ENCODE measurements around the gene CTNNBL1. TPM values are rescaled to one million over a fixed set of nuclear protein-coding genes. Genes with fewer than 3 reads are reported as not detected.

CTNNBL1 gene
- total and polyA plus RNA-seq, 2 donors (not counting 1 experiment from before 2014, with no cell fraction given): 31.3 to 39.0 TPM

DNA sequence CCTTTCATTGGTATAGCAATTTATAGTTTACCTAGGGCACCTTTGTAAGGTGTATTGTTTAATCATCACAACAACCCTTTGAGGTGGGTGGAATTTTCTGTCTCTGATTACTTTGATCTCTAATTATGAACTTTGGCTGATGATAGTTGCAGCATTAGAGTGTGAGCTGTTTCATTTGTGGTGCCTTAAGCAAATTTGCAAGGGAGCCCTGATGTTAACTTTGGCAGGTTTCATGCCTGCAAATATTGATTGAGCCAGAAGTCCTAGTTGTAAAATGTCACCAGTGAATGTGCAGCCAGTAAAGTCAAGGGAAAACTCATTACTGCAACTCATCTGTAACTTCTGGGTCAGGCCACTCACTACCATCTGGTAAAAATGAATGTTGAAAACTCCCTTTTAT, 29.8 kb downstream of the CTNNBL1 start:
- Histone ChIP-seq H3K4me2 (ENCODE audit: extremely low read depth, insufficient read depth, low read length) (no peak overlapping the region), H4K20me1 (ENCODE audit: control insufficient read depth, extremely low read depth, insufficient read depth, low read length) (no peaks in the 10 kb centered on the region), H2AFZ (ENCODE audit: low read length) (no peak overlapping the region), H3K79me2 (ENCODE audit: control insufficient read depth, insufficient read depth, low read length) (no peaks in the 10 kb centered on the region), H3K4me3 (replicated peaks in 1 of 4; ENCODE audit: control extremely low read depth in 1 of 4, insufficient read depth in 1 of 4, low read depth in 3 of 4, low read length in 4 of 4) (no peak overlapping the region), H3K27ac (ENCODE audit: insufficient read depth, low read length) (no peak overlapping the region), H3K36me3 (ENCODE audit: control insufficient read depth, insufficient read depth, low read length) (no peaks in the 10 kb centered on the region), H3K4me1 (ENCODE audit: control insufficient read depth, extremely low read depth, insufficient read depth, low read length) (no peaks in the 10 kb centered on the region), H3K27me3 (ENCODE audit: control insufficient read depth, insufficient read depth, low read length) (no peaks in the 10 kb centered on the region), H3K9me3 (ENCODE audit: control insufficient read depth, insufficient read depth, low read depth, low read length) (no peaks in the 10 kb centered on the region), H3K9ac (ENCODE audit: insufficient read depth, low read length) (no peak overlapping the region)
- TF ChIP-seq EZH2 (IDR thresholded peaks at IDR 0.05; ENCODE audit: low read length, missing control alignments) (no peak), CTCF (conservative IDR thresholded peaks at IDR 0.05 in 1 of 2, IDR thresholded peaks at IDR 0.05 in 1 of 2; ENCODE audit: low read depth in 1 of 2, low read length in 2 of 2) (no peak)
- DNase-seq (ENCODE audit: low read depth in 2 of 2): no peak

DNA sequence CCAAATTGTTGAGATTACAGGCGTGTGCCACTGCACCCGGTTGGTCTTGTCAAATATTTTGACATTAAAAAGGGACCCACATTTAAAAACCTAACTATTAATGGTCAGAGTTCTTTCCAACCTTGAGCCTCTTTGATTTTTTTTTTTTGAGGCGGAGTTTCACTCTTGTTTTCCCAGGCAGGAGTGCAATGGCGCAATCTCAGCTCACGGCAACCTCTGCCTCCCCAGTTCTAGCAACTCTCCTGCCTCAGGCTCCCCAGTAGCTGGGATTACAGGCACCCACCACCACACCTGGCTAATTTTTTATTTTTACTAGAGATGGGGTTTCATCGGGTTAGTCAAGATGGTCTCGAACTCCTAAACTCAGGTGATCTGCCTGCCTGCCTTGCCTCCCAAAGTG, 31.3 kb downstream of the CTNNBL1 start:
- Histone ChIP-seq H3K27ac (ENCODE audit: insufficient read depth, low read length) (no peak overlapping the region), H3K9ac (ENCODE audit: insufficient read depth, low read length) (no peak overlapping the region), H3K4me1 (ENCODE audit: control insufficient read depth, extremely low read depth, insufficient read depth, low read length) (no peaks in the 10 kb centered on the region), H3K9me3 (ENCODE audit: control insufficient read depth, insufficient read depth, low read depth, low read length) (no peaks in the 10 kb centered on the region), H3K36me3 (ENCODE audit: control insufficient read depth, insufficient read depth, low read length) (no peaks in the 10 kb centered on the region), H2AFZ (ENCODE audit: low read length) (no peak overlapping the region), H3K4me2 (ENCODE audit: extremely low read depth, insufficient read depth, low read length) (no peak overlapping the region), H3K27me3 (ENCODE audit: control insufficient read depth, insufficient read depth, low read length) (no peaks in the 10 kb centered on the region), H3K79me2 (ENCODE audit: control insufficient read depth, insufficient read depth, low read length) (no peaks in the 10 kb centered on the region), H3K4me3 (replicated peaks in 1 of 4; ENCODE audit: control extremely low read depth in 1 of 4, insufficient read depth in 1 of 4, low read depth in 3 of 4, low read length in 4 of 4) (no peak overlapping the region), H4K20me1 (ENCODE audit: control insufficient read depth, extremely low read depth, insufficient read depth, low read length) (no peaks in the 10 kb centered on the region)
- TF ChIP-seq EZH2 (IDR thresholded peaks at IDR 0.05; ENCODE audit: low read length, missing control alignments): no peak
- no peak for TF ChIP-seq CTCF (conservative IDR thresholded peaks at IDR 0.05 in 1 of 2, IDR thresholded peaks at IDR 0.05 in 1 of 2; ENCODE audit: low read depth in 1 of 2, low read length in 2 of 2)
- no peak for DNase-seq (ENCODE audit: low read depth in 2 of 2)

DNA sequence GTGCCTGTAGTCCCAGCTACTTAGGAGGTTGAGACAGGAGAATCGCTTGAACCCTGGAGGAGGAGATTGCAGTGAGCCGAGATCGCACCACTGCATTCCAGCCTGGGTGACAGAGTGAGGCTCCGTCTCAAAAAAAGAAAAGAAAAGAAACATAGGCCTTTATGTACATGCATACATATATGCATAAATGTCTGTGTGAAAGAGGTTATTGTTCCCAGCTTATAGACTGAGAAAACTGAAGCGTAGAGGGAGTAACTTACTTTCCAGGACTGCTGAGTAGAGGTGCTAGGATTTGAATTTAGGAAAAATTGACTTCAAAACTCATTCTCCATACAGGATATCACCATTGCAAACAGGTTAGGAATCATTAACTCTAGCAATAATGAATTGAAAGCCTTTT, 32.0 kb downstream of the CTNNBL1 start:
- Histone ChIP-seq H3K27ac (ENCODE audit: insufficient read depth, low read length) (no peak overlapping the region), H3K9me3 (ENCODE audit: control insufficient read depth, insufficient read depth, low read depth, low read length) (no peaks in the 10 kb centered on the region), H3K36me3 (ENCODE audit: control insufficient read depth, insufficient read depth, low read length) (no peaks in the 10 kb centered on the region), H2AFZ (ENCODE audit: low read length) (no peak overlapping the region), H3K4me2 (ENCODE audit: extremely low read depth, insufficient read depth, low read length) (no peak overlapping the region), H3K79me2 (ENCODE audit: control insufficient read depth, insufficient read depth, low read length) (no peaks in the 10 kb centered on the region), H4K20me1 (ENCODE audit: control insufficient read depth, extremely low read depth, insufficient read depth, low read length) (no peaks in the 10 kb centered on the region), H3K9ac (ENCODE audit: insufficient read depth, low read length) (no peak overlapping the region), H3K27me3 (ENCODE audit: control insufficient read depth, insufficient read depth, low read length) (no peaks in the 10 kb centered on the region), H3K4me1 (ENCODE audit: control insufficient read depth, extremely low read depth, insufficient read depth, low read length) (no peaks in the 10 kb centered on the region), H3K4me3 (replicated peaks in 1 of 4; ENCODE audit: control extremely low read depth in 1 of 4, insufficient read depth in 1 of 4, low read depth in 3 of 4, low read length in 4 of 4) (no peak overlapping the region)
- no peak for TF ChIP-seq CTCF (conservative IDR thresholded peaks at IDR 0.05 in 1 of 2, IDR thresholded peaks at IDR 0.05 in 1 of 2; ENCODE audit: low read depth in 1 of 2, low read length in 2 of 2)
- no peak for TF ChIP-seq EZH2 (IDR thresholded peaks at IDR 0.05; ENCODE audit: low read length, missing control alignments)
- no peak for DNase-seq (ENCODE audit: low read depth in 2 of 2)
